RWPE2 (cell line): Measurements from ENCODE around the gene STK16.

Source experiments
- ATAC-seq: fragments of 200-7000 bp; cut with Tn5 transposase; 3 replicates; pipeline ENCODE4 v1.9.1; 2021; ENCODE audit warnings: low read depth
- DNase-seq: peaks from one replicate; pipeline ENCODE4 v3.0.0-alpha.2; 2020; ENCODE audit warnings: low spot score
- H3K27ac ChIP-seq: fragments of 450-650 bp; 2 replicates; pipeline ENCODE4 v1.5.1; 2017; ENCODE audit warnings: mild to moderate bottlenecking; ENCODE audit not compliant: poor library complexity, severe bottlenecking
- H3K27me3 ChIP-seq: fragments of 250-450 bp; sonication (Bioruptor Pico); 2 replicates; pipeline ENCODE4 v1.5.1; 2021; ENCODE audit warnings: mild to moderate bottlenecking, moderate library complexity; ENCODE audit not compliant: insufficient read depth, poor library complexity, severe bottlenecking
- H3K36me3 ChIP-seq: fragments of 250-450 bp; sonication (Bioruptor Pico); 2 replicates; pipeline ENCODE4 v1.5.1; 2020; ENCODE audit warnings: low read depth, mild to moderate bottlenecking, moderate library complexity
- H3K4me1 ChIP-seq: fragments of 250-450 bp; sonication (Bioruptor Pico); 2 replicates; pipeline ENCODE4 v1.5.1; 2021; ENCODE audit warnings: mild to moderate bottlenecking, moderate library complexity; ENCODE audit not compliant: insufficient read depth, poor library complexity, severe bottlenecking
- H3K4me3 ChIP-seq: fragments of 250-450 bp; sonication (Bioruptor Pico); 2 replicates; pipeline ENCODE4 v1.5.1; 2021; ENCODE audit warnings: mild to moderate bottlenecking, moderate library complexity; ENCODE audit not compliant: severe bottlenecking
- H3K9me3 ChIP-seq: fragments of 250-450 bp; sonication (Bioruptor Pico); 2 replicates; pipeline ENCODE4 v1.5.1; 2021; ENCODE audit warnings: mild to moderate bottlenecking, moderate library complexity; ENCODE audit not compliant: severe bottlenecking
- CTCF ChIP-seq: fragments of 450-650 bp; IDR thresholded peaks from one replicate; pipeline ENCODE4 v1.5.1; 2017; ENCODE audit warnings: mild to moderate bottlenecking, moderate library complexity; ENCODE audit not compliant: poor library complexity, severe bottlenecking

The STK16 gene

DNA sequence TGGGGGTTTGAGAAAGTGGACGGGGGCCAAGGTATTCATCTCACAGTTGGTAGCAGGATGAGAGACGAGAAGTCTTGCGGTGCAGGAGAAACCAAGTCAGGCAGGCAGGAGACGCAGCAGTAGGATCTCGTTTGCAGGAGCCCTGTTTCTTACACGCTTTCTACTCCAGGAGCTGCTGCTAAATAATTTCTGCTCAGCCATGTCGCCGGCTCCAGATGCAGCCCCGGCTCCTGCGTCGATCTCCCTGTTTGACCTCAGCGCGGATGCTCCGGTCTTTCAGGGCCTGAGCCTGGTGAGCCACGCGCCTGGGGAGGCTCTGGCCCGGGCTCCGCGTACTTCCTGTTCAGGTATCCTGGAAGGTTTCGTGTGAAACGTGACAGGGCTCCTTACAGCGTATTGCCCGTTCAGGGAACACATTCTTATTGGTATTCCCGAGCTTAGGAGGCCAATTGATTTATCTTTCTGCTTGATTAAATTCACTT is 15.2 kb upstream of the STK16 start:
- Histone ChIP-seq H3K27me3 (no peaks in the 10 kb centered on the region), H3K27ac (peak overlapping the region; percentile 82), H3K9me3 (no peaks in the 10 kb centered on the region), H3K4me3 (peak overlapping the region; percentile 68), H3K4me1 (peaks cover 7% of the 10 kb centered on the region), H3K36me3 (peaks cover 70% of the 10 kb centered on the region)
- DNase-seq (no peak), ATAC-seq (peak; percentile 37)
- no peak for TF ChIP-seq CTCF

- Histone ChIP-seq H3K9me3 (no peaks in the 10 kb centered on the region), H3K27ac (no peak overlapping the region), H3K4me3 (no peak overlapping the region), H3K36me3 (peaks cover 79% of the 10 kb centered on the region), H3K4me1 (peaks cover 4% of the 10 kb centered on the region), H3K27me3 (no peaks in the 10 kb centered on the region)
- DNase-seq (no peak), ATAC-seq (no peak)
- no peak for TF ChIP-seq CTCF
Measured at GRCh38 chr2:219234331-219234730, 10.9 kb upstream of the STK16 start.

DNA sequence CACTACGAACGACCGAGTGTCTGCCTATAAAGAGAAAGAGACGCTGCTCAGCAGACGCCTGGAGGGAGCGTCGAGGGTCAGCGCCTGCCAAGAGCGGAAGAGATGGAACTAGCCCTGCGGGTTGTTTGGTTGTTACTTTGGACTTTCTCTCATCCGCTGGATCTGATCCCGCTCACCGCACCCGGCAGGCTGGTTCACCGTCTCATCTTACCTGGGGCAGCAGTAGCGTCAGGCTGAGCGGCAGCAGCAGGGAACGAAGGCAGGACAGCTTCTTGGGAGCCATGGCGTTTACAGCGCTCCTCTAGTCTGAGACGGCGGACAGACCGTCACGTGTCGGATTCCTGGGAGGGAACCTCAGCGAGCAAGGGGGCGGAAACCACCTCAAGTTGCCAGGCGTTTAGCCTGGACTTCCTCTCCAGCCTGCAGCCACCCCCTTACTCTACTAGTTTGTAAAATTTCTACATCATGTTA is 2.0 kb upstream of the STK16 start:
- Histone ChIP-seq H3K4me3 (no peak overlapping the region), H3K4me1 (peaks cover 8% of the 10 kb centered on the region), H3K27ac (no peak overlapping the region), H3K27me3 (no peaks in the 10 kb centered on the region), H3K9me3 (no peaks in the 10 kb centered on the region), H3K36me3 (peaks cover 26% of the 10 kb centered on the region)
- no peak for TF ChIP-seq CTCF
- no peak for ATAC-seq
- DNase-seq: no peak

DNA sequence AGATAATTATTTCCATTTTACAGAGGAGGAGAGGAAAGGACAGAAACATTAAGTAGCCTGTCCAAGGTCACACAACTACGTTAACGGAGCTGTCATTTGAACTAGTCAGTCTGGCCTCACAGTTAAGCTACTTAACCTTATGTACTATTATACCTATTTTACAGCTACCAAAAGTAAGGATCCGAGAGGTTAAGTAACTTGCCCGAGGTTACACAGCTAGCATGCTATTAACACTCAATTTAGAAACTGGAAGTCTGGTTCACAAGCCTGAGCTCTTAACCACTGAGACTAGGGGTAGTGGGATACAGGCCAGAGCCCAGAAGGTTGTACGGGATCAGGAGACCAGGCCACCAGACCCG is 511 bp upstream of the STK16 start:
- peaks cover 21% of the 10 kb centered on the region for H3K4me1 ChIP-seq
- ATAC-seq: no peak

More for the DNA sequence above, 511 bp upstream of the STK16 start:
- Histone ChIP-seq H3K27me3 (no peaks in the 10 kb centered on the region), H3K27ac (peak overlapping the region; percentile 97), H3K9me3 (no peaks in the 10 kb centered on the region), H3K4me3 (peak overlapping the region; percentile 50), H3K36me3 (peaks cover 23% of the 10 kb centered on the region)
- no peak for TF ChIP-seq CTCF
- no peak for DNase-seq
